ENCODE measurements around the gene TCIRG1. TPM values are rescaled to one million over a fixed set of nuclear protein-coding genes. Genes with fewer than 3 reads are reported as not detected.

TCIRG1 gene
- total RNA-seq, 1 donor from 2014 or later: 25.8 TPM

- no peak for DNase-seq
- ATAC-seq: no peak
- intact Hi-C loops (cut with micrococcal nuclease): no loop called here
Observed at GRCh38 chr11:68099057-68099456, 60.2 kb downstream of the TCIRG1 start.

- DNase-seq: no peak
- intact Hi-C loops (cut with micrococcal nuclease): no loop called here
- peak; percentile 69 for ATAC-seq
Observed at GRCh38 chr11:68099474-68100405, 60.9 kb downstream of the TCIRG1 start.

Small RNAs within 50 kb of the gene (microRNA-seq; reads per million reads assigned to microRNA genes)
- gene MIR4691 (ENCODE audit: borderline number of aligned reads): not detected
- gene MIR6753 (ENCODE audit: borderline number of aligned reads): not detected
- not detected for gene MIR7113 (ENCODE audit: borderline number of aligned reads)

Other genes starting within 250 kb of the TCIRG1 start
- 7.6 TPM for gene UNC93B1, start 34.9 kb upstream of the TCIRG1 start, total RNA-seq
- 4.9 TPM for gene ALDH3B1, start 28.7 kb upstream of the TCIRG1 start, total RNA-seq
- 514 TPM for gene NDUFS8, start 8.3 kb upstream of the TCIRG1 start, total RNA-seq
- 10.6 TPM for gene CHKA, start 82.4 kb downstream of the TCIRG1 start, total RNA-seq
- gene KMT5B, start 174.3 kb downstream of the TCIRG1 start, total RNA-seq: 30.4 TPM
- 23.9 TPM for gene C11orf24, start 232.9 kb downstream of the TCIRG1 start, total RNA-seq

Data from left ventricle myocardium superior (tissue), 1 donor.